HPDE6-E6E7 (cell line): ENCODE measurements around the gene PPTC7.
"Not testable (repeated sequence)": the region's sequence is repeated elsewhere in the genome, so short reads cannot be mapped to it uniquely, and the experiment has no call there.

Source experiments
- DNase-seq: peaks from one replicate; pipeline ENCODE4 v3.0.0; 2011; ENCODE audit warnings: missing footprints; ENCODE audit errors: extremely low spot score

The PPTC7 gene

DNA sequence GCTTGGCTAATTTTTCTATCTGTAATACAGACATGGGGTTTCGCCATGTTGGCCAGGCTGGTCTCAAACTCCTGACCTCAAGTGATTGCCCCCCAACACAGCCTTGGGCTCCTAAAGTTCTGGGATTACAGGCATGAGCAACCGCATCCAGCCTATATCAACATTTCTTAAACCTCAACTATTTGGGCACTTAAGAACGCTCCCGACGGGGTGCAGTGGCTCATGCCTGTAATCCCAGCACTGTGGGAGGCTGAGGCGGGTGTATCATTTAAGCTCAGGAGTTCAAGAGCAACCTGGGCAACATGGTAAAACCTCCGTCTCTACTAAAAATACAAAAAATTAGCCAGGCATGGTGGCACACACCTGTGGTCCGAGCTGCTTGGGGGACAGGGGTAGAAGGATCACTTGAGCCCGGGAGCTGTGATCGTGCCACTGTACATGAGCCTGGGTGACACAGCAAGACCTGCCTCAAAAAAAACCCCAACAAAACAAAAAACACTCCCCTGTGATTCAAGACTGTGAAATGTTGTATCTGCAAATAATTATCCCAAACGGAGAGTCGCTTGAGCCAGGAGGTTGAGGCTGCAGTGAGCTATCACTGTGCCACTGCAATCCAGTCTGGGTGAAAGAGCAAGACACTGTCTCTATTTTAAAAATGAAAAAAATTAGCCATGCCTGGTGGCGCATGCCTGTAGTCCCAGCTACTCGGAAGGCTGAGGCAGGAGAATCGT is 21.5 kb downstream of the PPTC7 start:
- DNase-seq, result no peak

DNA sequence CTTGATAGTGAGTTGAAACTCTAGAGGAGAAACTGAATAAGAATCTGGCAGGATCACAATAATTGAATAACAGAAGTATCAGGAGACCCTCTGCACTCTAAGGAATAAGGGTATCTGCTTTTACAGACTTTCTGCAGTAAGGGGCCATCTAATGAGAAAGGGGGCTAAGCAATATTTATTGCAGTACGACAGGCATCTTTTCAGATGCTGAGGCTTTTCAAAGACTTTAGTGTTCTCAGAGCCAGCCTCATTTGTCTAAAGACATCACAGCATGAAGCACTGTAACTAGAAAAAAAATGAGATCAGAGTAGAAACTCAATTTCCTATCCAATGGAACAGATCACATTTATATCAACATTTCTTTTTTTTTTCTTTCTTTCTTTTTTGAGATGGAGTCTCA is 22.2 kb downstream of the PPTC7 start:
- no peak for DNase-seq

DNA sequence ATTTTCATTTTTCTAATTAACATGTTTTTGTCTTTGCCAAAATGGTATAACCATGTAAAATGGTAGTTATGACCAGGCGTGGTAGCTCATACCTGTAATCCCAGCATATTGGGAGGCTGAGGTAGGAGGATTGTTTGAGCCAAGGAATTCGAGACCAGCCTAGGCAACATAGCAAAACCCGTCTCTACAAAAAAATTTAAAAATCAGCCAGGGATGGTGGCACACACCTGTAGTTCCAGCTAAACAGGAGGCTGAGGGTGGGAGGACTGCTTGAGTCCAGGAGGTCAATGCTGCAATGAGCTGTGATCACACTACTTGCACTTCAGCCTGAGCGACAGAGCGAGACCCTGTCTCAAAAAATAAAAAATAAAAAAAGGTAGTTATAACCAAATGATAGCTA is 23.1 kb downstream of the PPTC7 start:
- no peak for DNase-seq

DNA sequence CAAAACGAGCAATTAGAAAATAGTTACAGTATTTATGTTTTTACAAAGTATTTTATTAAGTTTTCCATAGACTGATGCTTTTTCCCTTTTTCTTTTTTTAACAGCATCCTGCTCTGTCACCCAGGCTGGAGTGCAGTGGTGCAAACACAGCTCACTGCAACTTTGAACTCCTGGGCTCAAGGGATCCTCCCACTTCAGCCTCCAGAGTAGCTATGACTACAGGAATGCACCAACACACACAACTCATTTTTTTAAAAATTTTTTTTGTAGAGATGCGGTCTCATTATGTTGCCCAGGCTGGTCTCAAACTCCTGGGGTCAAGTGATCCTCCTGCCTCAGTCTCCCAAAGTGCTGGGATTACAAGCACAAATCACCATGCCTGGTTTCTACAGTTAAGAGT is 24.2 kb downstream of the PPTC7 start:
- DNase-seq, result not testable (repeated sequence)

DNA sequence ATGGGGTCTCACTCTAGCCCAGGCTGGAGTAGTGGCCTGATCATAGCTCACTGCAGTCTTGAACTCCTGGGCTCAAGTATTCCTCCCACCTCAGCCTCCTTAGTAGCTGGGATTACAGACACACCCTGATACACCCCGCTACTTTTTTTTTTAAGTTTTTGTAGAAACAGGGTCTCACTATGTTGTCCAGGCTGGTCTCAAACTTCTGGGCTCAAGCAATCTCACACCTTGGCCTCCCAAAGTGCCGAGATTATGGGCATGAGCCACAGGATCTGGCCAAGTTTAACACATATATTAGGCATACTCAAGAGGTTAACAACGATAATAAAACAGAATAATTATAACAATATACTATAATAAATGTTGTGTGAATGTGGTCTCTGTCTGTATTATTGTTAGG is 25.8 kb downstream of the PPTC7 start:
- no peak for DNase-seq

DNA sequence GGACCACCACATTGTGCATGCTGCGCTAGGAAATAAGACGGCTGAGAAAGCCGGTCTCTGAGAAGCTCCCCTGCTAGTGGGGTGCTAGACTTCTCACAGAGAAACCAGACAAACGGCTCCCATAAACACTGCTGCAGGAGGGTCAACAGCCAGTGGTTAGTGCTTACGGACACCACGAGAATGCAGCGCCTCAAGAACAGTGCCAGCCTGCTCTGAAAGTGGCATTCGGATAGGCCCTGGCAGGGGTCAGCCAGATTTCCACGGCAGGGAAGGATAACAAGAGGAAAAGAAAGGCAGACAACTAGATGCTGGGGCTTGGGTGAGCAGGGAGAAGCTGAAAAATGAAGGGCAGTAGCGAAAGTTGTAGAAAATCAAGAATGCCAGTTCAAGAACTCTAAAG is 26.4 kb downstream of the PPTC7 start:
- no peak for DNase-seq

DNA sequence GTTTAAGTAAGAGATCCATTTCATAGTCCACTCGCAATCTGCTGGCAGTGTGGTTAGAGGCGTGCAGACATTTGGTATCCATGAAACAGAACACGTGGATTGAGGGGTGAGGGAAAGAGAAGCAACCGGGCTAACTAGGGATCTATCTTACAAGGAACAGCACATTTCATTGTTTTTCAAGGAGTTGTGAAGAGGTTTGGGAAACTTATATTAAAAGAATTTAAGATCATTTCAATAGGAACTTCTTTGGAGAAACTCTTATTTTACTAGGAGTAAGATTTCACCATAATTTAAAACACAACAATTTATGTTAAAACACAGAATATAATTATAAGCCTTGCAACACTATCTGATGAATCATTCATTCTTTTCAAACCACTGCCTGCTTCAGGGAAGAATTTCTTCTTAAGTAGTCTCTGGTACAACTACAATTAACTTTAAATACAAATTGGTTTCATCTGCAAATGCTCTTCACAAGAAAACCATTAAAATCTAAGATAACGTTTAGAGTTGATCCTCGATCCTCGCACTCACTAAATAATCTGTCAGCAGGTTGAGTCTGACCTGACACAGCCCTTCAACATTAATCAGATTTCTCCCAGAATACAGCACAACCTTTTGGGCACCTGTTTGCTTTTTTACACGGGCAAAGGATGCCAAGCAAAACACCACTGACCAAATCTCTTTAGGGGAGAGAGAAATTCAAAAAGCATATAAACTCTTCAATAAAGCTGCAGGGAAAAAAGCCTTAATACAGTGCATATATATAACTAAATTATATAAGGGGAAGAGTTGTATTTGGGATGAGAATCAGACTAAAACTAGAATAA is 27.3 kb downstream of the PPTC7 start:
- no peak for DNase-seq

DNA sequence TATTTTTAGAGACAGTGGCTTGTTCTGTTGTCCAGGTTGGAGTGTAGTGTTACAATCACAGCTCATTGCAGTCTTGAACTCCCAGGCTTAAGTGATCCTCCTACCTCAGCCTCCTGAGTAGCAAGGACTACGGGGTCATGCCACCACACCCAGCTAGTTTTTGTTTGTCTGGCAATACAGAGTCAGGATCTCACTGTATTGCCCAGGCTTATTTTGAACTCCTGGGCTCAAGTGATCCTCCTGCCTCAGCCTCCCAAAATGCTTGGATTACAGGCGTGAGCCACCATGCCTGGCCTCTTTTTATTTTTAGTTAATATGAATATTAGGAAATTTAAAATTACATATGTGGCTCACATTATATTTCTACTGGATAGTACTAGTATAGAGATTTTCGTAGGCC is 28.9 kb downstream of the PPTC7 start:
- no peak for DNase-seq

DNA sequence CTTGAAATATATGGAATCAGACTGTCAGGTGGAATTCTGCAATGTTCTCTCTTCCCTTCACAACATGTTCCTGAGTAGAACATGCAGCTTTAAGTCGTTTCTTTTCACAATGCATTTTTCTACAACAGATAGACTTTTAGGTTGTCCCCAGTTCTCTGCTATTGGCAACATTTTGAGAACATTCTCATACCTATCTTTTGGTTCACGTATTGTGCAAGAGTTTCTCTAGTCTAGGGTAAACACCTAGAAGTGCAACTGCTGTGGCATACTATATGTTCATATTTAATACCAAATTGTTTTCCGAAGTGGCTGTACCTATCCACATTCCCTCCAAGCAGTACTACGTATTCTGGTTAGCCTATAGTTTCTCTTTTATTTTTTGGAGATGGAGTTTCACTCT is 32.1 kb downstream of the PPTC7 start:
- DNase-seq, result no peak

DNA sequence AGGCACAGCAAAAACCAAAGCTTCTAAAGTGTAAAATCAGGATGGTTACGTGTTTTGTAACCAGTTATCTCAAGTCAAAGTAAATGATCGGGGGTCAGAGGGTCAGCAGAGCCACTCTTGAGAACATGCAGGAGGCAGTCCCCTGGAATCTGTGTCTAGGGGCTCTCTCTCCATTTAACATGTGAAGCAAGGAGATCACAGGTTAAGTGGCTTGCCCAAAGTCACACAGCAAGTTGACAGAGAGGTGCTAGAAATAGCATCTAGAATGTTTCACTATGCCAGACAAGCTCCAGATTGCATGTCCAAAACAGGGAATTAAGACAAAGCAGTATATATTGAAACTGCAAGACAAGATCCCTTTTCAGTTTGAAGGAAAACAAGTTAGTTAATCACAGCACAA is 33.4 kb downstream of the PPTC7 start:
- DNase-seq, result no peak

DNA sequence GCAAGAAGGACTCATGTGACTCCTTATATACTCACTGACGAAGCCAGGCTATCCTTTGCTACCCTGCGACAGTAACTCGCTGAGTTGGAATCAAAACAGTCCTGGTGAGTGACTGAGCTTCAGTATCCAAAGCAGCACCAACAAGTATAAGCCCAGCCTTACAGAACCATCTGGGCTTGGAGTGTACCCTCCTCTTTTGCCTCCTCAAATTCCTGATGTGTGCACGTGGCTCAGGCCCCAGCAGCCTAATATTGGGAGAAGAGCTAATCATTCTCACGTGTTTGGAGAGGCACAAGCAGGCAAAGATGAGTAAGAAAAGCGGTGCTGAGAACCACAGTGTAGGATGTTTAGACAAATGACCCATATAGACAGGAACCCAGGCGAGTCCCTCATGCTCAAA is 34.4 kb downstream of the PPTC7 start:
- no peak for DNase-seq

DNA sequence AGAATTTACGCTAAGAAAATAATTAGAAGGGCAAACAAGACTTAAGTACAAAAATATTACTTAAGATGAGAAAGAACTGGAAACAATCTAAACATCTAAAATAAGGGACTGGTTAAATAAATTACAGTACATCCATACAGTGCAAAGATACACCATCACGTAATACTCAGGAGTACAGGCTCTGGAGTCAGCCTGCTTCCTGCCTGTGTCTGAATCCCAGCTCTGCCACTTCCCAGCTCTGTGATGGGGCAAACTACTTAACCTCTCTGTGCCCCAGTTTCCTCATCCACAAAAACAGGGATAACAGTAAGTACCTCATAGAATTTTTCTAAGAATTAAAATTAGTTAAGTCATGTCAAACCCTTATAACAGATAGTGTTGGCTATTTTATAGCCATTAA is 36.0 kb downstream of the PPTC7 start:
- no peak for DNase-seq

DNA sequence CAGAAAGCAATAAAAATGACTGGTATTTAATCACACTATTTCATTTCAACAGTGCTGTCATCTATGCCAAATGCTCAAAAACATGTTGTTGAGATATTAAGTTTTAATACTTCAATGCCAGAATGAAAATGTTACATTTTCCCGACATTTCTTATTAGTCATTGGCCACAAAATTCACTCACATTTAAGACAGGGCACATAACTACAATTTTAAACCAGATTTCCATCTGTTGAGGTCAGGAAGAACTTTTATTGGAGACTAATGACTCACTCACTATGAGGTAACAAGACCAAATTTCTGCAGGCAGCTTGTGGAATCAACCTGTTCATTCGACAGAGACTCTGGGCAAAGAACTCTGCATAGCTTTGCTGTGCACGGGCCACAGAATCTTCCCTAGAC is 36.8 kb downstream of the PPTC7 start:
- DNase-seq, result no peak

DNA sequence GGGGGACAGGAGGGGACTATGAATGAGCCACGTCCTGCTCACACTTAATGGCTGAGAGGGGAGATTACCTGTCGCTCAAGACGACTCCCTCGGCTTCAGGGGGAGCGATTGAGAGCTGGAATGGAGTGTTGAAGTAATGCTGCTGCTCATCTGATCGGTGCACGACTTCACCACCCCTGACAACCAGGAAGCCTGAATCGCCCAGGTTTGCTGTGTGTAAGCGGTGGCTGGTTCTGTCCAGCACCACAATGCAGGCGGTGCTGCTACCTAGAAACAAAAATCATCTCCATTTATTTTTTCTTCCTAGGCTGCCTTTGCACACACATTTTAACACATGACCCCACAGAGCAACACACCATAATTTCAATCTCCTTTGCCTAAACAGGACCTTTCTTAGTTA is 37.3 kb downstream of the PPTC7 start:
- DNase-seq, result no peak

DNA sequence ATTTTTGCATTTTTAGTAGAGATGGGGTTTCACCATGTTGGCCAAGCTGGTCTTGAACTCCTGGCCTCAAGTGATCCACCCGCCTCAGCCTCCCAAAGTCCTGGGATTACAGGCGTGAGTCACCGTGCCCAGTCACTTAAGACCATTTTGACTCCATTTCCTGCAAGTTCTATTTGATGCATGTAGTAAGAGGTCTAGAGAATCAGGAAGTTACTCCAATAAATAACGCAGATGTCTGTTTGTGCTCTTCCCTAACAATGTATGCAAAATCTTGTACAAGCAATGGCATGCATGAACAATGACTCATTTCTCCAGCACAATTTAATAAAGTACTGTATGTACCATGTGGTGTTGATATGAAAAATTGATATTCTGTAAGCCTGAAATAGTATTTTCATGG is 37.9 kb downstream of the PPTC7 start:
- peak; percentile 49 for DNase-seq

DNA sequence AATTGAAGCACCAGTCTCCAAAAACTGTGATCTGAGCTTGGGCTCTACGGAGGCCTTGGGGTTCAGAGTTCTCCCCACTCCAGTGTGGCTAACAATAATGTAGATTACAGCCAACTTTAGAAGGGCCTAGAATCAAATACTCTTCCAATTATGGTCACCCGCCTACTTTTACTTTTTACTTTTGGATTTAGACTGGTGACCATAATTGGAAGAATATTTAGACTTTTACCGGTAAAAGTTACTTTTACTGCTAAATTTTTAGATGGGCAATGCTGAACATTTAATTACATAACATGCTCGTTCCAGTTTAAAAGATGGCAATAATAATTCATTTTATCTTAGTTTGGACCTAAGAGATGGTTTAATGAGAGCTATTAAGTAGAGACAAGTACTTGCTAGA is 39.2 kb downstream of the PPTC7 start:
- no peak for DNase-seq

DNA sequence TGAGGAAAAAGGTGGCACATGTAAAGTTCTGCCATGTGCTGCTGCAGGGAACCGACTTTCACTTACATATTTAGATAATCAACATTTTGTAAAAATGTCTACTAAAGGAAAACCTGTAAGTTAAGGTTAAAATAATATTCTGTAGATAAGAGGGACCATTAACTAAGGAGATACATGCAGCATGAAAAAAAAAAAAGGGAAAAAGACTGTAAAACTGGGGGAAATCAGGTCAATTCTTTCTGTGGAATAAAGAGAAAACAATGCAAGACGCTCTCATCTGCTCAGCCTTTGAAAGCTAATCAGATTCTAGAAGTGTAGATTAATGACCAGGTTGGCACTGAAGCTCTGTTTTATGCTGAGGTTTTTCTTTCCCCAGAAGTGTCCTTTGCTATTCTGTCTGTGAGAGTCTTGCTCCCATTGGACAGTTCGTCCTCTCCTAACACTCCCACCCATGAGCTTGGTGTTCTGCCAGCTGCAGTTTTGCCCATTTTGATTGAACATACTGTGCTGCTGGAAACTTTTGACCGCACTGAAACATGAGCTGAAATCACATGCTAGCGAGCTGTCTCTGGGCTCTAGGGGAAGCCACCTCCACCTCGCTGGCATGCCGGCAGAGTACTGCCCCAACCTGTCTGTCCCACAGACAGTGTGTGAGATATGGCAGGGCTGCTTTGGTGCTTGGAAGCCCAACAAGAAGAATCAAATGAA is 39.7 kb downstream of the PPTC7 start:
- peak; percentile 49 for DNase-seq

DNA sequence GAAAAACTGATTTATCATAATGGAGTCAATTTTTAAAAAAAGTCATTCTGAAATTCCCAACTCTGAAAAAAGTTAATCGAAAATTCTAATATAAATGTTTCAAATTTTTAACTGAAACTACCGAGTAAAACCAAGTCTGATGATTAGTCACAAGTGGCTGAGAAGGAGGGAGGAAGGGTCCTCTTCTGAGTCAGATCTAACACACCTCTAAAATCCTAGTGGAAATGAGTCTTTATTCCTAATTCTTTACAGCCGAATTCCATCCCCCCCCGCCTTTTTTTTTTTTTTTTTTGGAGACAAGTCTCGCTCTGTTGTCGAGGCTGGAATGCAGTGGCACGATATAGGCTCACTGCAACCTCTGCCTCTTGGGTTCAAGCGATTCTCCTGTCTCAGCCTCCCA is 43.1 kb downstream of the PPTC7 start:
- no peak for DNase-seq

DNA sequence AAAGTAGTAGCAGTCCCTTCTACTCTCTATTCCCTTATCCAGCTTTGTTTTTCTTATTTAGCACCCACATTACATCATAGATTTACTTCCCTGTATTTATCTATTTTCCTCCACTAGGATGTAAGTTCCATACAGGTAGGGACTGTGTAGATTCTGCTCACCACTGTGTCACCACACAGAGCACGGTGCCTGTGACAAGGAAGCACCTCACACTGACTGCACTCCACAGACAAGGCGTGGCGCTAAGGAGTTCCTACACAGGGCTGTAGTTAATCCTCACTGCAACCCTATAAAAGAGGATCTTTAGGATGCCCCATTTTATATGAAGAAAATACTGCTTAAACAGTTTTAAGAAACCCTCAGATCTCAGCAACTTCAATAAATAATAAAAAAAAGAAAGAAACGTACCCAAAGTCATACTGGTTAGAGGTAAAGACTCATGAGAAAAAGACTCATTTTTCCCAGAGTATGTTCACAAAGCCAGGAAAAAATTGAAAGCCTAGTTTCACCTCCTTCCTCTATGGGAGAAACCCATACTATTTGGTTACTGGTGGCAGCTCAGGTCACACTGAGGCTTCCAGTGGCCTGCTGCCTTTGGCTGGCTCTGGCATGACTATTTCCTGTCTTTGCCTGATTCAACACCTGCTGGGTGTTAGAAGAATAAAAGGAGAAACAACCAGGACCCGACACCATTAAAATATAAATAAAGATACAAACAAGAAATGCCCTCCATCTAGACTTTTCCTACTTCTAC is 44.1 kb downstream of the PPTC7 start:
- no peak for DNase-seq

DNA sequence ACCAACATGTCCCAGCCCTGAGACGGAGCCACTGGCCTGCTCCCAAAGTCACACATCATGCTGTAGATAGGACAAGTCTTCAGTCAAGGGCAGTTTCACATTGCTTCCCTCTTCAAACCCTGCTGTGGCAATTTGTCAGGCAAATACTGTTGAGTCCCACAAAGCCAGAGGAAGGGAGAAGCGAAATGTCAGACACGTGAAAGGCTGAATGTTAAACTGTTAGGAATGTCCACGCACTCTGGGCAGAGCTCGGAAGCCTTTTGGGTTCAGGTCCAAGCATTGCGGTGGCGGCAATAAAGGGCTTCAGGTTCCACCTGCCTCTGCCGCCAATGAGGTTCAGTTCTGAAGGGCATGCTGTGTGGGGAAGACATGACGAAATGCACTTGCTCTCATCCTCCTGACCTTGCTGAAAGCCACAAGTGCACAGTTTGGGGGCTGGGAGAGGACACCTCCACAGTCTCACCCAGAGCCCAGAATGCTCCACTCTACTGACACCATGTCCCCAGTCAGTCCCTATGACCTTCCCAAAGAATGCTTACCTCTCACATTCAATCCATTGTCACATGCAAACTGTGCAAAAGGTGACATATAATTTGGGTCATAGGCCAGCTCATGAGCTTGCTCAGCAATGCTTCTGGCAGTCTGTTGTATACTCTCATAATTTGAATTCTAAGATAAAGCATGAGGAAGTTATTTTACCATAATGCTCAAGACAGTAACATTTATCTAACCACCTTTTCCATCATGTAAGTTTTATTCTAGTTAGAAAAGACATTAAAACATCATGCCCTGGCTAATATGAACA is 45.3 kb downstream of the PPTC7 start:
- no peak for DNase-seq
